Stimulated activated CD8-positive, alpha-beta memory T cell treated with anti-CD3 and anti-CD28 coated beads, Interleukin-7, amount 100 ng/mL, for 4 hours (primary cell): Measurements from ENCODE around the gene TRIM7.

ENCODE experiments used
- DNase-seq, 2 donors: peaks; one replicate each; pipeline ENCODE4 v3.0.0-alpha.2; 2020; ENCODE audit warnings: low read depth in 2 of 2

Gene TRIM7

GRCh38 chr5:181204826-181205760 is at the start of gene TRIM7:
Gene TRIM7, minus strand, starts transcription at chr5:181205196. Its CDS starts 86 bp downstream, at chr5:181205110.
- DNase-seq, result no peak

GRCh38 chr5:181248277-181248676 is 43.3 kb upstream of the TRIM7 start:
- no peak for DNase-seq

- DNase-seq, result peak; percentile 60 to 70
Measured at GRCh38 chr5:181246276-181247049, 41.5 kb upstream of the TRIM7 start.

GRCh38 chr5:181245427-181246275 is 40.7 kb upstream of the TRIM7 start:
- DNase-seq, result no peak

GRCh38 chr5:181243564-181244343 is 38.8 kb upstream of the TRIM7 start, which contains the start of gene RACK1:
Gene RACK1, minus strand, starts transcription at chr5:181243906. Its CDS starts 106 bp downstream, at chr5:181243800.
- DNase-seq, result peak; percentile 84 to 86

- no peak for DNase-seq
Measured at GRCh38 chr5:181243018-181243563, 38.1 kb upstream of the TRIM7 start.

GRCh38 chr5:181242031-181242451 is 37.0 kb upstream of the TRIM7 start:
- DNase-seq, result no peak

GRCh38 chr5:181241393-181241975 is 36.5 kb upstream of the TRIM7 start:
- peak in 1 of 2 donors; percentile 20 for DNase-seq

GRCh38 chr5:181239062-181239663 is 34.2 kb upstream of the TRIM7 start:
- no peak for DNase-seq

GRCh38 chr5:181237729-181238385 is 32.9 kb upstream of the TRIM7 start:
- no peak for DNase-seq

GRCh38 chr5:181236954-181237641 is 32.1 kb upstream of the TRIM7 start:
- no peak for DNase-seq

GRCh38 chr5:181236471-181236870 is 31.5 kb upstream of the TRIM7 start:
- DNase-seq, result no peak

- DNase-seq, result no peak
Measured at GRCh38 chr5:181235689-181236366, 30.8 kb upstream of the TRIM7 start.

GRCh38 chr5:181235323-181235688 is 30.3 kb upstream of the TRIM7 start:
- DNase-seq, result no peak

- DNase-seq, result no peak
Measured at GRCh38 chr5:181234455-181235306, 29.7 kb upstream of the TRIM7 start.

- DNase-seq, result no peak
Measured at GRCh38 chr5:181233801-181234454, 28.9 kb upstream of the TRIM7 start.
